Left lung (tissue), 10 donors: ENCODE data around the gene PLOD1. TPM values are rescaled to one million over a fixed set of nuclear protein-coding genes. Genes with fewer than 3 reads are reported as not detected.
"Not testable (repeated sequence)": the region's sequence is repeated elsewhere in the genome, so short reads cannot be mapped to it uniquely, and the experiment has no call there.

ENCODE experiments used
- ATAC-seq: fragments of 200-7000 bp; cut with Tn5 transposase; one replicate; pipeline ENCODE4 v1.9.1; 2020; ENCODE audit warnings: moderate library complexity
- DNase-seq, 4 donors: peaks; one replicate each; pipeline ENCODE4 v3.0.0-alpha.2; 2013 to 2020
- H3K27ac ChIP-seq, 2 donors: fragments of 200-600 bp; sonication (generic) in 1 of 2; one replicate each; pipeline versions ENCODE4 v1.5.0 to v1.8.0; 2020 to 2021
- H3K27me3 ChIP-seq, 2 donors: fragments of 200-600 bp; sonication (generic) in 1 of 2; one replicate each; pipeline versions ENCODE4 v1.5.0 to v1.8.0; 2020 to 2021
- H3K36me3 ChIP-seq, 2 donors: fragments of 200-600 bp; sonication (generic) in 1 of 2; one replicate each; pipeline versions ENCODE4 v1.5.0 to v1.8.0; 2020 to 2021
- H3K4me1 ChIP-seq, 2 donors: fragments of 200-600 bp; one replicate each; pipeline ENCODE4 v1.8.0; 2021
- H3K4me3 ChIP-seq, 2 donors: fragments of 200-600 bp; sonication (generic) in 1 of 2; one replicate each; pipeline versions ENCODE4 v1.5.0 to v1.8.0; 2020 to 2021; ENCODE audit warnings: mild to moderate bottlenecking in 1 of 2
- H3K9me3 ChIP-seq, 2 donors: fragments of 200-600 bp; sonication (generic) in 1 of 2; one replicate each; pipeline versions ENCODE4 v1.5.0 to v1.8.0; 2020 to 2021
- CTCF ChIP-seq, 2 donors: fragments of 200-600 bp; sonication (generic) in 1 of 2; IDR thresholded peaks; one replicate each; pipeline versions ENCODE4 v1.5.0 to v1.8.0; 2021; ENCODE audit warnings: antibody characterized with exemption in 2 of 2
- intact Hi-C, 2 donors: fragments of 100-400 bp; cut with DNase I; formaldehyde crosslinking; loops; one replicate each; pipeline versions ENCODE4 v1.11.2 to v1.14.2; 2022
- polyA plus RNA-seq, 6 donors: library from polyadenylated mRNA; unstranded; fragments of 120-200 nt; gene quantifications; one replicate each; pipeline ENCODE4 v1.2.1, GENCODE V29; 2013; ENCODE audit not compliant: insufficient read length in 6 of 6
- total RNA-seq, 2 donors: library from RNA; stranded (reverse); fragmentation: NEBNext Ultra II Directional; extraction: Animal tissue kit (Norgen Biotek cat#: 25700); gene quantifications; one replicate each; pipeline ENCODE4 v1.2.1, GENCODE V29; 2021
- donor health status: DM: no; HTN: yes; CAD: no.
- donor health status: DM: no; HTN: no; CAD: no.

The PLOD1 gene
- total and polyA plus RNA-seq, 8 donors: 114 to 159 (median 131) TPM

- DNase-seq (no peak), ATAC-seq (peak; percentile 16)
- H3K36me3 ChIP-seq: peaks cover 0 to 19% of the 10 kb centered on the region in 2 donors
- H3K27ac ChIP-seq: peak overlapping the region; percentile 92 to 95
- no peaks in the 10 kb centered on the region for H3K9me3 ChIP-seq
- no peaks in the 10 kb centered on the region for H3K27me3 ChIP-seq
- peaks cover 7 to 47% of the 10 kb centered on the region in 2 donors for H3K4me1 ChIP-seq
- no peak for TF ChIP-seq CTCF (IDR thresholded peaks at IDR 0.05)
- H3K4me3 ChIP-seq: peak overlapping the region; percentile 65 to 80
- intact Hi-C loops: no loop called here
Observed at GRCh38 chr1:11935057-11935412, 518 bp downstream of the PLOD1 start.

- H3K27ac ChIP-seq, ATAC-seq, H3K27me3 ChIP-seq, DNase-seq, intact Hi-C loops, H3K9me3 ChIP-seq: not testable (repeated sequence)
- Histone ChIP-seq H3K4me1 (peaks cover 0 to 40% of the 10 kb centered on the region in 2 donors), H3K36me3 (peaks cover 0 to 19% of the 10 kb centered on the region in 2 donors), H3K4me3 (peak overlapping the region in 1 of 2 donors; percentile 80)
Observed at GRCh38 chr1:11935733-11936132, 1.2 kb downstream of the PLOD1 start.

DNA sequence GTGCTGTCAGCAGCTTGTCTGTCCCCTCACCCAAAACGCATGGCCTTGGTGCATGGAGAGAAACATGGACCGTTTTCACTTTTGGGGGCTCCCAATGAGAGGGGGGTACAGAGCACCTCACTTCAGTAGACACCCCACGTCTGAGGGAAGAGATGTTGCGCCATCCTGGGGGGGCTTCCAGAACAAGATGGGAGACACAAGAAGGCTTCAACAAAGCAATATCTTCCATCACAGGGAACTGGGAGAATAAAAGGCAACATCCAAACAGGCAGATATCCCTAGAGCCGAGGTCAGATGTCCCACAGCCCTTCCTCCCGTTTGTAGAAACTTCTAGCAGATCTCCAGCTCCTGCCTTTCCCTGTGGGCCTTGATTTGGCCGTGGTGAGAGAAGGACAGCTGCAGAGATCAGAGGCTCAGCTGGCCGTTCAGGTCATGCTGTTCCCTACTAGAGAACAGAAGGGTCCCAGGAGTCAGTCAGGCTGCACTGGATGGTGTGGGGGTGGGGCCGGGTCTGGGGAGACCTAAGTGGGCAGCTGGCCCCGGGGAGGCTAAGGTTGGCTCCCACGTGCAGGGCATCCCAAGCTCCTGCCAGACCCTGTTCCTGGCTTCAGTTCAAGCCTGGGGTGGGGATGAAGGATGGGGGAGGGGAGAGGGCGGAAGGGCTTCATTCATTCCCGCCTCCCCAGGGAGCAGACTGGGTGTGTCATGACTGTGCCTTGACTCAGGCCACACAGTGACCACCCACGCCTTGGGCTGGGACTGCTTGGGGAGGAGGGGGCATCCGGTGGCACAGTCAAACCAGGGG lies 4.4 kb downstream of the PLOD1 start:
- Histone ChIP-seq H3K4me3 (no peak overlapping the region), H3K36me3 (peaks cover 0 to 37% of the 10 kb centered on the region in 2 donors), H3K27ac (peak overlapping the region in 1 of 2 donors; percentile 13), H3K4me1 (peaks cover 0 to 28% of the 10 kb centered on the region in 2 donors), H3K27me3 (no peaks in the 10 kb centered on the region), H3K9me3 (no peaks in the 10 kb centered on the region)
- no peak for ATAC-seq
- intact Hi-C loops: no loop called here
- no peak for TF ChIP-seq CTCF (IDR thresholded peaks at IDR 0.05)
- DNase-seq: no peak

DNA sequence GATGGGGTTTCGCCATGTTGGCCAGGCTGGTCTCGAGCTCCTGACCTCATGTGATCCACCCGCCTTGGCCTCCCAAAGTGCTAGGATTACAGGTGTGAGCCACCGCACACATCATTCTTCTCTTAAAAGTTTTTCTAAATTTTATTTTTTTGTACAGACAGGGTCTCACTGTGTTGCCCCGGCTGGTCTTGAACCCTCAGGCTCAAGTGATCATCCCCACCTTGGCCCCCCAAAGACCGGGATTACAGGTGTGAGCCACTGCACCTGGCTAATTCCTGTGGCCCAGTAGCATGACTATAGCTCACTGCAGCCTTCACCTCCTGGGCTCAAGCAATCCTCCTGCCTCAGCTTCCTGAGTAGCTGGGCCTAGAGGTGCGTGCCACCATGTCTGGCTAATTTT lies 5.3 kb downstream of the PLOD1 start:
- ATAC-seq, H3K27me3 ChIP-seq, intact Hi-C loops, H3K9me3 ChIP-seq, H3K4me3 ChIP-seq, H3K27ac ChIP-seq, DNase-seq: not testable (repeated sequence)
- Histone ChIP-seq H3K36me3 (peaks cover 0 to 43% of the 10 kb centered on the region in 2 donors), H3K4me1 (peaks cover 0 to 24% of the 10 kb centered on the region in 2 donors)

- no peak overlapping the region for H3K4me3 ChIP-seq
- DNase-seq: no peak
- no peaks in the 10 kb centered on the region for H3K27me3 ChIP-seq
- H3K27ac ChIP-seq: no peak overlapping the region
- no peaks in the 10 kb centered on the region for H3K9me3 ChIP-seq
- TF ChIP-seq CTCF (IDR thresholded peaks at IDR 0.05): no peak
- intact Hi-C loops: no loop called here
- H3K4me1 ChIP-seq: peaks cover 0 to 20% of the 10 kb centered on the region in 2 donors
- ATAC-seq: no peak
- H3K36me3 ChIP-seq: peaks cover 0 to 49% of the 10 kb centered on the region in 2 donors
Observed at GRCh38 chr1:11940260-11940921, 5.9 kb downstream of the PLOD1 start.

DNA sequence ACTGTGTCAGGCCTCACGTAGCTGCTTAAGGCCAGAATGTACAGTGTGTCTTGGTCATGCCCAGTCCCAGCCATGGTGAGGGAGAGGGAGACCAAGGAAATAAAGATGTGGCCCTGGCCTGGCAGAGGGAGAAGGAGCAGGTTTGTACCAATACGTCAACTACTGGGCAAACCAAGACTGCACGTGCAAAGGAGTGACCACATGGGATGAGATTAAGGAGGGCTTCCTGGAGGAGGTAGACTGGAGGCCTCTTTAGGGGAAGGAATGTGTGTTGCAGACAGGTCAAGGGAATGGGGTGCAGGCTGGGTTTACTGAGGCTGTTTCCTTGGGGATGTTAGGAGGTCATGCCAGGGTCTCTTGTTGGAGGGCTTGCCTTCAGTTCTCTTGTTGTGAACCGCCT lies 7.8 kb downstream of the PLOD1 start:
- Histone ChIP-seq H3K27me3 (no peaks in the 10 kb centered on the region), H3K4me1 (peaks cover 0 to 5% of the 10 kb centered on the region in 2 donors), H3K27ac (no peak overlapping the region), H3K4me3 (no peak overlapping the region), H3K36me3 (peaks cover 0 to 41% of the 10 kb centered on the region in 2 donors), H3K9me3 (no peaks in the 10 kb centered on the region)
- intact Hi-C loops: no loop called here
- no peak for ATAC-seq
- DNase-seq: no peak
- no peak for TF ChIP-seq CTCF (IDR thresholded peaks at IDR 0.05)
